HepG2 (cell line): ENCODE data around the gene MSTO1. TPM values are rescaled to one million over a fixed set of nuclear protein-coding genes. Genes with fewer than 3 reads are reported as not detected.
A peak's percentile ranks its signal among the peaks of the same experiment; 100 is the strongest.

ENCODE experiments used
- AKAP8 ChIP-seq: sonication (generic); formaldehyde crosslinking; IDR thresholded peaks from 2 replicates; pipeline ENCODE4 v1.5.1; 2020; ENCODE audit warnings: mild to moderate bottlenecking, missing genetic modification reagents
- ATF1 ChIP-seq: IDR thresholded peaks from 2 replicates; pipeline ENCODE4 v1.6.1; 2016; ENCODE audit warnings: mild to moderate bottlenecking, control low read depth
- CBFB ChIP-seq: sonication (generic); formaldehyde crosslinking; IDR thresholded peaks from 2 replicates; pipeline ENCODE4 v1.4.0; 2020; ENCODE audit warnings: missing genetic modification reagents
- CCDC6 ChIP-seq: sonication (generic); formaldehyde crosslinking; IDR thresholded peaks from 2 replicates; pipeline ENCODE4 v1.8.1; 2022; ENCODE audit warnings: mild to moderate bottlenecking, missing genetic modification reagents, moderate library complexity
- CREB1 ChIP-seq, 2 experiments: fragments of 450-650 bp in 1 of 2; IDR thresholded peaks; 2 replicates each; pipeline ENCODE4 v1.6.1; 2016 to 2017; ENCODE audit warnings: control low read depth in 1 of 2, mild to moderate bottlenecking in 1 of 2, missing compliant biosample characterization in 1 of 2, missing genetic modification characterization in 1 of 2
- DNMT3B ChIP-seq: conservative IDR thresholded peaks from 2 replicates; pipeline ENCODE4 v1.6.1; 2016; ENCODE audit warnings: missing biosample characterization, control low read depth
- FLYWCH1 ChIP-seq: sonication (generic); formaldehyde crosslinking; IDR thresholded peaks from 2 replicates; pipeline ENCODE4 v1.8.1; 2023; ENCODE audit warnings: mild to moderate bottlenecking, missing genetic modification reagents
- HNF1B ChIP-seq: sonication (generic); formaldehyde crosslinking; IDR thresholded peaks from 2 replicates; pipeline ENCODE4 v1.5.1; 2020; ENCODE audit warnings: mild to moderate bottlenecking, moderate library complexity, missing genetic modification reagents
- IKZF5 ChIP-seq: IDR thresholded peaks from 2 replicates; pipeline ENCODE4 v1.6.1; 2018; ENCODE audit warnings: missing genetic modification reagents, mild to moderate bottlenecking, missing compliant biosample characterization
- MXD4 ChIP-seq: IDR thresholded peaks from 2 replicates; pipeline ENCODE4 v1.6.1; 2016; ENCODE audit warnings: mild to moderate bottlenecking, missing biosample characterization, missing genetic modification reagents
- PATZ1 ChIP-seq: sonication (generic); formaldehyde crosslinking; IDR thresholded peaks from 2 replicates; pipeline ENCODE4 v1.4.0; 2020; ENCODE audit warnings: missing genetic modification reagents
- RELA ChIP-seq: sonication (generic); formaldehyde crosslinking; IDR thresholded peaks from 2 replicates; pipeline ENCODE4 v1.4.0; 2020; ENCODE audit warnings: missing genetic modification reagents
- SOX5 ChIP-seq: IDR thresholded peaks from 2 replicates; pipeline ENCODE4 v1.6.1; 2016; ENCODE audit warnings: borderline replicate concordance
- TEAD3 ChIP-seq: optimal IDR thresholded peaks from 2 replicates; pipeline ENCODE3; 2016; ENCODE audit warnings: borderline replicate concordance
- YY1 ChIP-seq: IDR thresholded peaks from 2 replicates; pipeline ENCODE4 v1.6.1; 2011; ENCODE audit warnings: low read length, low read depth, moderate library complexity, mild to moderate bottlenecking; ENCODE audit not compliant: insufficient read depth, insufficient replicate concordance
- ZFP36L1 ChIP-seq: sonication (generic); formaldehyde crosslinking; IDR thresholded peaks from 2 replicates; pipeline ENCODE4 v1.8.0; 2022; ENCODE audit warnings: mild to moderate bottlenecking, missing genetic modification reagents, moderate library complexity
- ZNF441 ChIP-seq: sonication (generic); formaldehyde crosslinking; IDR thresholded peaks from 2 replicates; pipeline ENCODE4 v1.7.0; 2021; ENCODE audit warnings: missing genetic modification reagents, borderline replicate concordance
- ZNF530 ChIP-seq: sonication (generic); formaldehyde crosslinking; IDR thresholded peaks from 2 replicates; pipeline ENCODE4 v1.5.0; 2020; ENCODE audit warnings: low read depth, mild to moderate bottlenecking, missing genetic modification reagents
- ZNF552 ChIP-seq: sonication (generic); formaldehyde crosslinking; IDR thresholded peaks from 2 replicates; pipeline ENCODE4 v1.9.0; 2022; ENCODE audit warnings: missing genetic modification reagents, mild to moderate bottlenecking, borderline replicate concordance
- ZNF605 ChIP-seq: sonication (generic); formaldehyde crosslinking; IDR thresholded peaks from 2 replicates; pipeline ENCODE4 v1.8.0; 2022; ENCODE audit warnings: mild to moderate bottlenecking, missing genetic modification reagents
- ZNF615 ChIP-seq: sonication (generic); formaldehyde crosslinking; IDR thresholded peaks from 2 replicates; pipeline ENCODE4 v1.5.0; 2020; ENCODE audit warnings: mild to moderate bottlenecking, missing genetic modification reagents, borderline replicate concordance
- ZXDC ChIP-seq: sonication (generic); formaldehyde crosslinking; IDR thresholded peaks from 2 replicates; pipeline ENCODE4 v1.5.0; 2020; ENCODE audit warnings: mild to moderate bottlenecking, missing genetic modification reagents
- polyA plus RNA-seq, 8 experiments: library from polyadenylated mRNA; depleted of rRNA in 3 of 8; stranded (reverse) in 7 of 8; unstranded in 1 of 8; fragments of >200 nt; fragmentation: Illumina TruSeq in 4 of 8; extraction: Trizol in 4 of 8; gene quantifications; 2 replicates each; pipeline versions ENCODE4 v1.2.1 to v1.2.3, GENCODE V29; 2011 to 2016; ENCODE audit warnings: low read depth in 4 of 8, missing spikeins in 1 of 8, mixed read lengths in 1 of 8; ENCODE audit not compliant: insufficient read depth in 1 of 8
- total RNA-seq, 5 experiments: library from RNA; depleted of rRNA; stranded (reverse); fragments of >200 nt; fragmentation: Illumina TruSeq; extraction: Trizol; gene quantifications; 2 replicates each; pipeline ENCODE4 v1.2.3, GENCODE V29; 2016; ENCODE audit warnings: low read depth in 1 of 5

Gene MSTO1
- total and polyA plus RNA-seq, 2 of the 13 experiments (the other 11 are each of a cell fraction or from before 2014, with no cell fraction given) = 19.1 to 25.3 TPM

GRCh38 chr1:155562581-155563376 lies 47.2 kb upstream of the MSTO1 start, which contains the start of gene ASH1L (continued):
- peak; percentile 33; the same call in 1 of the 2 replicates for TF ChIP-seq RELA (CRISPR knock-in tag)
- 0 out of 2 replicates have a peak, but pooled peaks have one; percentile 36 for TF ChIP-seq DNMT3B
- TF ChIP-seq CREB1 (IDR thresholded peaks at IDR 0.05) = no peak
- no peak for TF ChIP-seq CREB1 (CRISPR knock-in tag; IDR thresholded peaks at IDR 0.05)
- TF ChIP-seq ZXDC (CRISPR knock-in tag) = 0 out of 2 replicates have a peak, but pooled peaks have one; percentile 73
- TF ChIP-seq ZNF441 (CRISPR knock-in tag) = peak; percentile 71; the same call in 1 of the 2 replicates
- TF ChIP-seq IKZF5 (CRISPR knock-in tag) = no peak; the same call in 1 of the 2 replicates
- peak; percentile 81 for TF ChIP-seq PATZ1 (CRISPR knock-in tag)
- no peak for TF ChIP-seq ZNF552
- no peak; the same call in 1 of the 2 replicates for TF ChIP-seq AKAP8 (CRISPR knock-in tag)
- no peak for TF ChIP-seq ZNF605 (CRISPR knock-in tag)
- TF ChIP-seq FLYWCH1 = no peak
- peak; percentile 10 for TF ChIP-seq YY1
- TF ChIP-seq ATF1 = no peak
- peak; percentile 24; the same call in 1 of the 2 replicates for TF ChIP-seq SOX5 (CRISPR knock-in tag)
- peak; percentile 41; the same call in 1 of the 2 replicates for TF ChIP-seq CCDC6 (CRISPR knock-in tag)
- 0 out of 2 replicates have a peak, but pooled peaks have one; percentile 24 for TF ChIP-seq ZFP36L1 (CRISPR knock-in tag)
- TF ChIP-seq TEAD3 = peak; percentile 44
- 0 out of 2 replicates have a peak, but pooled peaks have one; percentile 70 for TF ChIP-seq ZNF615 (CRISPR knock-in tag)
- no peak for TF ChIP-seq ZNF530 (CRISPR knock-in tag)
- TF ChIP-seq MXD4 (CRISPR knock-in tag) = peak; percentile 64
- TF ChIP-seq CBFB = peak; percentile 73; the same call in 1 of the 2 replicates
- TF ChIP-seq HNF1B = peak; percentile 92
